Measurements from ENCODE around the gene ADAMTSL5.
A peak's percentile ranks its signal among the peaks of the same experiment; 100 is the strongest.
"Not testable (repeated sequence)": the region's sequence is repeated elsewhere in the genome, so short reads cannot be mapped to it uniquely, and the experiment has no call there.

The ADAMTSL5 gene

GRCh38 chr19:1511318-1512317, 1.2 kb downstream of the ADAMTSL5 start:
- DNase-seq: no peak

DNA sequence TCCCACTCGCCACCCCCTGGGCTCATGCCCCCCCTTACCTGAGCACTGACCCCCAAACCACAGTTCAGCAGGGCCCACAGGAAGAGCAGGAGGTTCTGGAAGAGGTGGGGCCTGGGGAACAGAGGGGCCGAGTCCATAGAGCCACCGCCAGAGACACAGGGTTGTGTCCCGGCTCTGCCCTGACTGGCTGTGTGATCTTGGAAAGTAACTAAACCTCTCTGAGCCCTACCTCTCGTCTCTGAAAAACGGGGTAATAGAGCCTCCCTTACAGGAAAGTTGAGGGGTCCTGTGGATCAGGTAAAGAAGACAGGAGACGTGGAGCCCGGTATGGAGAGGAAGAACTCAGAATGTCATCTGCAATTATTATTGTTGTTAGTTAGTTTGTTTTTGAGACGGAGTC, 2.0 kb downstream of the ADAMTSL5 start:
- DNase-seq: no peak

- DNase-seq: no peak
These were observed 2.4 kb downstream of the ADAMTSL5 start for GRCh38 chr19:1510442-1510806.

DNA sequence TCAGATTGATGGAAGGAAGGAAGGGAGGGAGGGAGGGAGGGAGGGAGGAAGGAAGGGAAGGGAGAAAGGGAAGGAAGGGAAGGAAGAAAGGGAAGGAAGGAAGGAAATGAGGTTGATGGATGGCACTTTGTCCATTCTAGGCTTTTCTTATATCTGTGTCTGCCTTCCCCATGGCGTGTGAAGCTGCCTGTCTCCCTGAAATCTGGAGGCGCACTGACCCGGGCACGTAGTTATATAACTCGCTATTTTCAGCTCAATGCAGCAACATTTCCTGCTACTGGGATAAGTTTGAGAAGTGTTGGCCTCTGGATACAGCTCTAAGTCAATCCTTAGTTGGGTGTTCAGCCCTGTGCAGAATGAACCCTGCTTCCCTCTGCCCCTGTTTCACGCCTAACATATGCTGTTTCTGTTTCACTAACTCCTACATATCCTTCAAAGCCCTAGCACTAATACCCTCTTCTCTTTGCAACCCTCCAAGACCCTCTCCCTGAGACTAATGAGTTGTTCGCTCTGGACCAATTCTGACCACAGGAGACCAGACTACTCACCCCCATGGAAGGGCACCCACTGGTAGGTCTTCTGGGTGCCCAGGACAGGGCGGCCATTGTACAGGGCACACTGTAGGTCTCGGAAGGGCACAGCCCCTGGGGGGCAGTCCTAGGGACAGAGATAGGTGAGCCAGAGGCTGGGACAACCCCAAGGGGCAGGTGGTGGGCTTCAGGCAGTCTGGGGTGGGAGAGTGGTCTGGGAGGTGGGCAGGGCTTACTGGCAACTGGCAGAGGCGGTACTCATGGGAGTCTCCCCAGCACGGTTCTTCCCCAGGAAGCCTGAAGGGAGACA, 3.0 kb downstream of the ADAMTSL5 start:
- DNase-seq: no peak

DNA sequence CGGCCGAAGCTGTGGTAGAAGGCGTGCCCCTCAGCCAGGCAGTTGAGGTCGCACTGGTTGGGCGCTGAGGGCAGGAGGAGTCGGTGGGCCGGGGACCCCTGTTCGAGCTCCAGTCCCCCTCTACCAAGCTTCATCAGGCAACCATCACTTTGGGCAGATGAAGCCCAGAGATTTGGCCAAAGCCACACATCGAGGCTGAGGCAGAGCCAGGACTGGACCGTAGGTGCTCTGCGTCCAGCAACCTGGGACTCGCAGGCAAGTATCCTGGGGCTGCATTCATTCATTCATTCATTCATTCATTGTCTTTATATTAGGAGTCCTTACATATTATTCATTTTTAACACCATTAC, 4.3 kb downstream of the ADAMTSL5 start:
- no peak for DNase-seq

DNA sequence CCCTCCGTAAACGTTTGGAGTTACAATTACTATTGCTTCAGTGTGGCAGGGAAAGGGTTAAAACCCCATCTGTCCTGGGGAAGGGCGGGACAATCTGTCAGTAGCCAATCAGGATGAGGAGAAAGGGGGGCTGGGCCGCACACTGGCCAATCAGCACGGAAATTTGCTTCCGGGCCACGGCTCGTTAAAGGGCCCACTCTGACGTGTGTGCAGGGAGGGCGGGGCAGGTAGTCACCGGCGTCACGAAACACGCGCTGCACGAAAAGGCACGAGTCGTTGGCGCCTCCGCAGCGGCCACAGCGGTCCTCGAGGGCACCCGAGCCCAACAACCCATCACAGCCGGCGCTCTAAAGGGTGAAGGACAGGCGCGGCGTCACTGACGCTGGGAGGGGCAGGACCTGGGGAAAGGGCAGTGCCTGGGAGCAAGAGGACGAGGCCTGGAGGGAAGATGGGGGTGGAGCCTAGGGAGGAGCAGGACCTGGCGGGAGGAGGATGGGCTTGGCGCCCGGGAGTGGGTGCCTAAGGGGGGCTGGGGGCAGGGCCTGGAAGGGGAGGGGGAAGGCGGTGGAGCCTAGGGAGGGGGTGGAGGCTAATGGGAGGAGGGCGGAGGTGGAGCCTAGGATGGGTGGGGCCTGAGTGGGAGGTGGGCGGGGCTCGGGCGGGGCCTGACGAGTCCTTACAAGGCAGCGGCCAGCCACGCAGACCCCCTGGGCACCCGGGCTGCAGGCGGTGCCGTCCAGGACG, 4.9 kb downstream of the ADAMTSL5 start:
- peak; percentile 85 to 93 for DNase-seq

DNA sequence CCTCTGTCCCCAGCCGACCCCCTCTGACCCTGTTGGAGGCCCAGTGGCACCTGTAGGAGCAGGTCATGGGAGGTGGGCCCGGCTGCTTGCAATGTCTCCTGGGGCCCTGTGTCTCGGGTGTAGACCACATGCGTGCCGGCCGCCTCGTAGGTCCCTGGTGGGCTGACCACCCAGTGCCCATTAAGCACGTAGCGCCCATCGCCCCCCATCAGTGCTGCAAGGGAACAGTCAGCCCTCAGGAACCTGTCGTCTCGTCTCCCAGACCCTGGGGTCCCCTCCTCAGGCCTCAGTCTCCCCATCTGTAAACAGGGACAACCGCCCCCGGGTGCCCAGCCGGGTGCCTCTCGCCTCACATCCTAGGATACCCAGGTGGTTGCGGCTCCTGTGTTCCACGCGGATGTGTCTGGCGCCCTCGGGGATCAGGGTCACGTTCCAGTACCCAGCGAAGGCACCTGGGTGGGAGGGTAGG, 5.6 kb downstream of the ADAMTSL5 start:
- DNase-seq: no peak

DNA sequence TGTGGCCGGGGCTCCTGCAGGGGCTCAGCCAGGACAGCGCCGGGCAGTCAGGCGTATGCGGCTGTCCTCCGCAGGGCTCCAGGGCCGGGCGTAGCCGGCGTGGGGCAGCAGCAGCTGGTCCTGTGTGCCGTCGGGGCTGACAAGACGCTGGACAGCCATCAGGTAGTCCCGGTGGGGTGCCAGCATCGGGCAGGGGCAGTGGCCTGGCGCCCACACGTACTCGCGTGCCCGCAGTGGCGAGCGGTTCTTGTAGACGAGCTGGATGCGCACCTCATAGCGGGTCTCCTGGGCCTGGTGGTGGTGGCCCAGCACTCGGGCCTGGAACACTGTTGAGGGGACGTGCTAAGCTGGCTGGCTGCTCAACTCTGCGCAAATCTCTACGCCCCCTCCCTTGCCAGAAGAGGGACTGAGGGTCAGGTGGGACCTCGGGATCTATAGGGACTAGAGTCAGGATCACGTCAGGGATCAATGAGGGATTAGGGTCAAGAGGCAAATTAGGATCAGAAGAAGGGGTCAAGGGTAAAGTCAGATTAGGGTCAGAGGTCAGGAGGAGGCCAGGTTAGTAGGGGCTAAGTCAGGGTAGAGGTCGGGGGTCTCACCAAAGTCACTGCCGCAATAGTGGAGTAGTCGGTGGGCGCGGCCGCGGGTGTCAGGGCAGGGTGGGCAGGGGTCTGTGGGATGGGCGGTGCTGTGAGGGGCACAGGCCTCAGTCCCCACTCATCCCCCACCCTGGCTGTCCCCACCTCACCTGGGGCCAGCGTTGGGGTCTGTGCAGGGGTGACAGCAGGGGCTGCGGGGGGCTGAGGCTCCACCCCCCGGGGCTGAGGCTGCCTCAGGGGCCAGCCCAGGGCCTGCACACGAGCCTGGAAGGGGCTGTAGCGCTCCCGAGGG, 6.6 kb downstream of the ADAMTSL5 start:
- no peak for DNase-seq

- DNase-seq: no peak
These were observed 7.8 kb downstream of the ADAMTSL5 start for GRCh38 chr19:1505012-1505411.

DNA sequence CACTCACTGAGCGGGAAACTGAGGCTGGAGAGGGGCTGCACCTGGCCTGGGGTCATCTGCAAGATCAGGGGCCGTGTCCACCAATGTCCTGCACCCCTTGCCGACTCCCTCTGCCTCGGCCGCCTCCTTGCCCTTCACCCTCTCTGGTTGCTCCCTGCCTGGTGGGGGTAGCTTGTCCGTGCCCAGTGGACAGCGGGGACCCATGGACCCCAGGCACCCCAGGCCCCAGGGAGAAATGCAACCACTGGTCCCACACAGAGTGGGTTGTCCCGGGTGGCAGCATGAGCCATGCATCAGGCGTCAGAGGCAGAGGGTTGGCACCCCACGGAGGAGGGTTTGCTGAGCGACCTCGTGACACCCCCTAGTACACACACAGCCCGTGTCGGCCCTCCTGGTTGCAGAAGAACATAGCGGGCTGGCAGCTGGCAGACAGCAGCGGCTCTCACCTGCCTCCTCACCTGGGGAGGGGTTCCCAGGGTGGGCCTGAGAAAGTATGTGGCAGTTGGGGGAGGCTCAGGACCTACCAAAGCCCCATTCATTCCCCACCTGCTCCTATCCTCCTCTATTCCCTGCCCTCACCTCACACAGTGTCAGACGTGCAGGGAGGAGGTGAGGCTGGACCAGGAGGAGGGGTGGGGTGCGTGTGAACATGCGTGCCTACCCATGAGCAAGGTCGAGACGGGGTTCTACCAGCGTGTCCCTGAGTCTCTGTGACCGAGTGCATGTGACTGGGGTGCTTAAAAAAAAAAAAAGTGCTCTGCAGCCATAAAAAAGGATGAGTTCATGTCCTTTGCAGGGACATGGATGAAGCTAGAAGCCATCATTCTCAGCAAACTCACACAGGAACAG, 8.7 kb downstream of the ADAMTSL5 start:
- DNase-seq: no peak

DNA sequence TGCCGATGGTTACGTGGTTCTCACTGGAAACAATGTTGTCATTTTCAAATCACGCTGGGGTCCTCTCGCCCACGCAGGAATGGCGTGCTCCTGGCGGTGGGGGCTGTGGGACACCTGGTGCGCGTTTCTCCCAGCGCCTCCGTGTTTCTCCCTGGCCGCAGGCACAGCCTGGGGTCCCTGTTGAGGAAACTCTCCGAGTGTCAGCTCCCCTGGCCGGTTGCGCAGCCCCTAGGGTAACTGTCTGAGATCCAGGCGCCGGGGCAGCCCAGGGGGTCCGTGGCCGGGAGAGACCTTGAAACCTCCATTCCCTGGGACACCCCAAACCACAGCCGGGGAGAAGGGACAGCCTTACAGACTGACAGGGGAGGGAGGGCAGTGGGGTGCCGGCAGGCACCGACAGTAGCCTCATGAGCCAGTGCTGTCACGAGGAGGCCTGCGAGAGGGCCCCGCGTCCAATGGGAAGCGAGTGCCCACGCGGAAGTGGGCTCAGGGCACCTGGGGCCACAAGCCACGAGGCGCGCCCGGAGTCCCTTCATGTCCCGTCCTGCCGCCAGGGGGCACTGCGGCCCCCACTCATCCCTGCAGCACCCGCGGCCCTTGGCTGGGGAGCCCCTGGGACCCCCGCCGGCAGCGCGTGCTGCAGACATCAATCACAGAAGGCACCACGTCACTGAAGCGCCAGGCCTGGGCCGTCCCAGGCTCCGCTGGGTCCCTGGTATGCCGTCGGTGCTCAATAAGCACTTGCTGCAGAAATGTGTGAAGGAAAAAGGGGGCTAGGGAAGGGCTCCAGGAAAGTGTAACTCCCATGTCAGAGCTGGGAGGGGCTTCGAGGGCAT, 9.5 kb downstream of the ADAMTSL5 start:
- peak; percentile 58 to 69 for DNase-seq

DNA sequence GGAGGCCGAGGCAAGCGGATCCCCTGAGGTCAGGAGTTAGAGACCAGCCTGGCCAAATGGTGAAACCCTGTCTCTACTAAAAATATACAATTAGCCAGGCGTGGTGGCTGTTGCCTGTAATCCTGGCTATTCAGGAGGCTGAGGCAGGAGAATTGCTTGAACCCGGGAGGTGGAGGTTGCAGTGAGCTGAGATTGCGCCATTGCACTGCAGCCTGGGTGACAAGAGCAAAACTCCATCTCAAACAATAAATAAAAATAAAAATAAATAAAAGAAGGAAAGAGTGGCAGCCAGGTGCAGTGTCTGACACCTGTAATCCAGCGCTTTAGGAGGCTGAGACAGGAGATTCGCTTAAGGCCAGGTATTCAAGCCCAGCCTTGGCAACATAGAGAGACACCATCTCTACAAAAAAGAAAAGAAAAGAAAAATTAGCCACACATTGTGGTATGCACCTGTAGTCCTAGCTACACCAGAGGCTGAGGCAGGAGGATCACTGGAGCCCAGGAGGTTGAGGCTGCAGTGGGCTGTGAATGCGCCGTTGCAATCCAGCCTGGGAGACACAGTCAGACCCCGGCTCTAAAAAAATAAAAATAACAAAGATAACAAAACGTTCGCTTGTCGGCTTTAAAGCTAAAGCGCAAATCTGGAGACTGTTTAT, 10.3 kb downstream of the ADAMTSL5 start:
- no peak for DNase-seq

DNA sequence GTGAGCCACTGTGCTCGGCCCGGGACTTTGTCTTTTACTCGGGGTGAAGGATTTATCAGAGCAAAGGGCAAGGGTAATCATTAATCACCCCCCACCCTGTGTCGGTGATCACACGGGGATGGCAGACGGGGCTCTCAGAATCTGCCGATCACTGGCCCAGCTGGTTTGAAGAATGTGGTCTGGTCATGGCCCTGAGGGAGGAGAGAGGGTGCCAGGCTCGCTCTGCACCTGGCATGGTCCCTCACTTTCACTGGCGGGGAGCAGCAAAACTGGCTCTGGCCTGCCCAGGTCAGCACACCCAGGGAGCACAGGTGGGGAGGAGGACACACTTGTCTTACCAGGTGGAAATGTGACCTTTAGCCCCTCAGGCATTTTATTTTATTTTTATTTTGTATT, 11.6 kb downstream of the ADAMTSL5 start:
- no peak for DNase-seq

DNA sequence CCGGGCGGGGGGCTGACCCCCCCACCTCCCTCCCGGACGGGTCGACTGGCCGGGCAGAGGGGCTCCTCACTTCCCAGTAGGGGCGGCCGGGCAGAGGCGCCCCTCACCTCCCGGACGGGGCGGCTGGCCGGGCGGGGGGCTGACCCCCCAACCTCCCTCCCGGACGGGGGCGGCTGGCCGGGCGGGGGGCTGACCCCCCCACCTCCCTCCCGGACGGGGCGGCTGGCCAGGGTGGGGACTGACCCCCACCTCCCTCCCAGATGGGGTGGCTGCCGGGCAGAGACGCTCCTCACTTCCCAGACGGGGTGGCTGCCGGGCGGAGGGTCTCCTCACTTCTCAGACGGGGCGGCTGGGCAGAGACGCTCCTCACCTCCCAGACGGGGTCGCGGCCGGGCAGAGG, 13.6 kb downstream of the ADAMTSL5 start:
- not testable (repeated sequence) for DNase-seq

- no peak for DNase-seq
These were observed 15.1 kb downstream of the ADAMTSL5 start for GRCh38 chr19:1497578-1498235.

- no peak for DNase-seq
These were observed 15.9 kb downstream of the ADAMTSL5 start for GRCh38 chr19:1496714-1497577.

GRCh38 chr19:1495799-1496713, 16.8 kb downstream of the ADAMTSL5 start:
- DNase-seq: no peak
